ENCODE data around the gene SND1. TPM values are rescaled to one million over a fixed set of nuclear protein-coding genes. Genes with fewer than 3 reads are reported as not detected.

SND1 gene
- total RNA-seq, 1 experiment from 2014 or later: 274 TPM

DNA sequence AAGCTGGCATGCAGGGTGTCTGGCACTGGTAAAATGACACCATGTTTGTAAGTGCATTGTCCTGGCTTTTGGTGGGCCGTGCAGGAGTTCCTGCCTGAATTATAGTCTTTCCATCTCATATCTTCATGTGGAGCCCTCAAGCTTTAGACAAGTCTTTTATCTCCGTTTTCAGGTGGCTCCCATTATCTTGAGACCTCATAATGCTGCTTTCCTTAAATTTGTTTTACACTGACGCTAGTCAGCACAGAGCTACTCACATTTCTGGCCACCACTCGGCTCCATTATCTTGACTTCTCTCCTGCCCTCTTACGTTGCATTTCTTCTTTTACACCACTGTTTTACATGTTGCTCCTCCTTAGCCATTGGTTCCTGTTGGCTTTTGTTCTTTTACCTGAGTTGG, 342.0 kb downstream of the SND1 start:
- POLR2A ChIA-PET: no interaction called here
- Histone ChIP-seq H3K4me1 (peaks cover 30% of the 10 kb centered on the region), H3K27me3 (replicated peaks; ENCODE audit: control insufficient read depth, insufficient read depth, low read length) (no peaks in the 10 kb centered on the region), H3K9me3 (no peaks in the 10 kb centered on the region), H3K36me3 (ENCODE audit: control insufficient read depth, insufficient read depth, low read length) (peaks cover 2% of the 10 kb centered on the region; the same call in 1 of the 2 replicates), H3K4me3 (ENCODE audit: low read depth, low read length) (no peak overlapping the region)
- TF ChIP-seq, protein P1, sequence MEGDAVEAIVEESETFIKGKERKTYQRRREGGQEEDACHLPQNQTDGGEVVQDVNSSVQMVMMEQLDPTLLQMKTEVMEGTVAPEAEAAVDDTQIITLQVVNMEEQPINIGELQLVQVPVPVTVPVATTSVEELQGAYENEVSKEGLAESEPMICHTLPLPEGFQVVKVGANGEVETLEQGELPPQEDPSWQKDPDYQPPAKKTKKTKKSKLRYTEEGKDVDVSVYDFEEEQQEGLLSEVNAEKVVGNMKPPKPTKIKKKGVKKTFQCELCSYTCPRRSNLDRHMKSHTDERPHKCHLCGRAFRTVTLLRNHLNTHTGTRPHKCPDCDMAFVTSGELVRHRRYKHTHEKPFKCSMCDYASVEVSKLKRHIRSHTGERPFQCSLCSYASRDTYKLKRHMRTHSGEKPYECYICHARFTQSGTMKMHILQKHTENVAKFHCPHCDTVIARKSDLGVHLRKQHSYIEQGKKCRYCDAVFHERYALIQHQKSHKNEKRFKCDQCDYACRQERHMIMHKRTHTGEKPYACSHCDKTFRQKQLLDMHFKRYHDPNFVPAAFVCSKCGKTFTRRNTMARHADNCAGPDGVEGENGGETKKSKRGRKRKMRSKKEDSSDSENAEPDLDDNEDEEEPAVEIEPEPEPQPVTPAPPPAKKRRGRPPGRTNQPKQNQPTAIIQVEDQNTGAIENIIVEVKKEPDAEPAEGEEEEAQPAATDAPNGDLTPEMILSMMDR (IDR thresholded peaks at IDR 0.05; ENCODE audit: insufficient read depth in 1 of 2, low read depth in 1 of 2, low read length in 1 of 2, severe bottlenecking in 1 of 2, unreplicated experiment in 1 of 2): no peak
- intact Hi-C loops (cut with micrococcal nuclease; ENCODE audit: unreplicated experiment): no loop called here
- no TSS peak for BruUV-seq (replicated peaks)
- H3K9me3 Mint-ChIP-seq (ENCODE audit: unreplicated experiment): no peaks in the 10 kb centered on the region
- H3K27me3 Mint-ChIP-seq (ENCODE audit: insufficient read depth, unreplicated experiment): no peaks in the 10 kb centered on the region
- no peak overlapping the region for H3K27ac Mint-ChIP-seq (ENCODE audit: unreplicated experiment)
- peaks cover 74% of the 10 kb centered on the region for H3K36me3 Mint-ChIP-seq (ENCODE audit: insufficient read depth, unreplicated experiment)
- CTCF ChIA-PET: no interaction called here
- H3K4me3 Mint-ChIP-seq (ENCODE audit: unreplicated experiment): no peak overlapping the region
- DNase-seq: no peak
- peaks cover 46% of the 10 kb centered on the region for H3K4me1 Mint-ChIP-seq (ENCODE audit: low read depth, unreplicated experiment)

DNA sequence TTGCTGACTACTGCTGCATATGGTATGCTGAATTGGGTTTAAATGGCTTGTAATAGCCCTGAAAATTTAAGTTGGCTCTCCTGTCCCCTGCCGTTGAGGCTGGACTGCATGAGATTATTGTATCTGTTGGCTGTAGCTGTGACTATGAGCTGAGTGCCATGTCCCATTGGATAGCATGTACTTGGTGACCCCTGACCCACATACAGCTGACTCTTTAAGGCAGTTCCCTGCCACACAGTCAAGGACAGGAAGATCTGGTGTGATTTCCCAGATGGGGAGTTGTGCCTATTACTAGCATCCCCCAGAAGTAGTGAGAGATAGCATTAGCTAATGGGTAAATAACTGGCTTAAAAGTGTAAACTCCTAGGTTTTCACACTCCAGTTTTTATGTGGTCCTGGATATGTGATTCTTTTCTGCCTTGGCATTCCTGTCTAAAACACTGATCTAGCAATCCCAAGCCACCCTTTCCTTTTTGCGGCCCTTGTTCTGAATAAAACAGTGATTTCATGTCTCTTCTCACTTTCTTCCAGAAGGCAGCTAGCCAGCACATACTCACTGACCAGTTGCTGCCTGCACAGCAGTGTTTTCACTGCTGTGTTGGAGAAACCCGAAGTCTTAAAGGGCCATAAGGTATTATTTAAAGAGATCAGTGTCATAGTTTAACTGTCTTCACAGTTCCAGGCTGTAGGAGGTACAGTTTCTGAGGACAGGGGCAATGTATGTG, 343.3 kb downstream of the SND1 start:
- no peaks in the 10 kb centered on the region for H3K9me3 ChIP-seq
- Mint-ChIP-seq H3K27me3 (ENCODE audit: insufficient read depth, unreplicated experiment) (no peaks in the 10 kb centered on the region), H3K36me3 (ENCODE audit: insufficient read depth, unreplicated experiment) (peaks cover 76% of the 10 kb centered on the region), H3K4me3 (ENCODE audit: unreplicated experiment) (no peak overlapping the region), H3K4me1 (ENCODE audit: low read depth, unreplicated experiment) (peaks cover 46% of the 10 kb centered on the region), H3K9me3 (ENCODE audit: unreplicated experiment) (no peaks in the 10 kb centered on the region), H3K27ac (ENCODE audit: unreplicated experiment) (no peak overlapping the region)
- intact Hi-C loops (cut with micrococcal nuclease; ENCODE audit: unreplicated experiment): no loop called here
- TF ChIP-seq, protein P1 (IDR thresholded peaks at IDR 0.05; ENCODE audit: insufficient read depth in 1 of 2, low read depth in 1 of 2, low read length in 1 of 2, severe bottlenecking in 1 of 2, unreplicated experiment in 1 of 2): no peak
- DNase-seq: no peak
- no peak overlapping the region for H3K4me3 ChIP-seq (ENCODE audit: low read depth, low read length)
- peaks cover 30% of the 10 kb centered on the region for H3K4me1 ChIP-seq
- no TSS peak for BruUV-seq (replicated peaks)
- POLR2A ChIA-PET: interaction anchor here (0.6 to 1.0 kb wide), 3 partner anchors 8 to 24 kb away, joined by 3 to 4 read pairs (median 3); no protein-coding TSS in a partner anchor
- peaks cover 2% of the 10 kb centered on the region; the same call in 1 of the 2 replicates for H3K36me3 ChIP-seq (ENCODE audit: control insufficient read depth, insufficient read depth, low read length)
- CTCF ChIA-PET: no interaction called here
- H3K27me3 ChIP-seq (replicated peaks; ENCODE audit: control insufficient read depth, insufficient read depth, low read length): no peaks in the 10 kb centered on the region

DNA sequence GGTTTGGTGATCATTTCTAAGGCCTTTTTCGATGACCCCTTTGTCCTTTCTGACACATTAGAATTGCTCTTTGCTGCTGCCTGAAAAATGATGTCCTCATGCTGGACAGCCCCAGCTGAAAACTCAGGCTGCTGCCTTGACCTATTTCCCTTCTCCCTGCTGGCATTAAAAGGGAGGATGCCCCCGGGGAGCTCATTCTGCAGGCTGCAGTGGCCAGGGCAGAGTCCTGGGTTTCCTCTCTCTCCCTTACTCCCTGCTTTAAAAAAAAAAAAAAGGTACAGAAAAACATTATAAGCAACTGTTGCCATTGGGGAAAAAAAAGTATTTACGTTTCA, 343.9 kb downstream of the SND1 start:
- no TSS peak for BruUV-seq (replicated peaks)

More for the DNA sequence above, 343.9 kb downstream of the SND1 start:
- peaks cover 2% of the 10 kb centered on the region; the same call in 1 of the 2 replicates for H3K36me3 ChIP-seq (ENCODE audit: control insufficient read depth, insufficient read depth, low read length)
- peaks cover 30% of the 10 kb centered on the region for H3K4me1 ChIP-seq
- no peak for DNase-seq
- CTCF ChIA-PET: no interaction called here
- POLR2A ChIA-PET: interaction anchor here (0.6 to 1.0 kb wide), 2 partner anchors 9 to 15 kb away, joined by 3 read pairs; no protein-coding TSS in a partner anchor
- no peaks in the 10 kb centered on the region for H3K27me3 Mint-ChIP-seq (ENCODE audit: insufficient read depth, unreplicated experiment)
- H3K4me3 ChIP-seq (ENCODE audit: low read depth, low read length): no peak overlapping the region
- H3K27me3 ChIP-seq (replicated peaks; ENCODE audit: control insufficient read depth, insufficient read depth, low read length): no peaks in the 10 kb centered on the region
- H3K9me3 Mint-ChIP-seq (ENCODE audit: unreplicated experiment): no peaks in the 10 kb centered on the region
- intact Hi-C loops (cut with micrococcal nuclease; ENCODE audit: unreplicated experiment): no loop called here
- peaks cover 76% of the 10 kb centered on the region for H3K36me3 Mint-ChIP-seq (ENCODE audit: insufficient read depth, unreplicated experiment)
- TF ChIP-seq, protein P1 (IDR thresholded peaks at IDR 0.05; ENCODE audit: insufficient read depth in 1 of 2, low read depth in 1 of 2, low read length in 1 of 2, severe bottlenecking in 1 of 2, unreplicated experiment in 1 of 2): no peak
- H3K4me3 Mint-ChIP-seq (ENCODE audit: unreplicated experiment): no peak overlapping the region
- peak overlapping the region; percentile 16 for H3K27ac Mint-ChIP-seq (ENCODE audit: unreplicated experiment)
- H3K4me1 Mint-ChIP-seq (ENCODE audit: low read depth, unreplicated experiment): peaks cover 46% of the 10 kb centered on the region
- no peaks in the 10 kb centered on the region for H3K9me3 ChIP-seq
